ENCODE results near the gene MCF2L.

The MCF2L gene

DNA sequence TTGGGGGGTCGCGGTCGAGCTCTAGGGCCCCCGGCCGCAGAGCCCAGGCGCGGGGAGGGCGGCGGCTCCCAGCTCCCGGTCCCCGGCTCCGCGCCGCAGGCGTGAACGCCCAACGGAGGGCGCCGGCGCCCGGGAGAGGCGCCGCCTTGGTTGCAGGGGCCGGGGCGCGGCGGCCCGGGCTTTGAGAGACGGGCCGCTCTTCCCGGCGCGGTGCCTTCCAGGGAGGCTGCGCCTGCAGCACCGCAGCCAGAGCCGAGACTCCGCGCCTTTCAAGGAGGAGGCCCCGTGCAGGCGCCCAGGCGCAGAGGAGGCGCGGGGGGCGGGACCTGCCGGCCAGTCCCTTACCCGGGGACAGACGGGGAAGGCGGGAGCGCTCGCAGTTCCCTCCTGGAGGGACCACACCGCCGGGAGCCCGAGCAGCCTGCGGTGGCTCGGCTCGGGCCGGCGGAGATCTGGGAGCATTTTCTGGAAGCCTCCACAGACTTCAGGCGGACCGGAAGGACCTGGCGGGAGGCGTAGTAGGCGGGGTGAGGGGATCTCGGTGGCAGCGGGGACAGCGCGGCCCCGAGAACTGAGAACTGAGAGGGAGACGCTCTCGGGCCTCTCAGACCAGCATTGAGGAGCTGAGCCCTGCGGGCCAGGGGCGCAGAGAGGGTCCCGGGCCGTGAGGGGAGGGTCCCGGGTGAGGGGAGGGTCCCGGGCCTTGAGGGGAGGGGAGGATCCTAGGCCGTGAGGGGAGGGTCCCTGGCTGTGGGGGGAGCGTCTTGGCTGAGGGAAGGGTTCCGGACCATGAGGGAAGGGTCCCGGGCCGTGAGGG is 25.5 kb upstream of the MCF2L start:
- DNase-seq, result peak; percentile 10

GRCh38 chr13:112947796-112948195 is 21.2 kb upstream of the MCF2L start:
- DNase-seq, result no peak

GRCh38 chr13:112951674-112952371 is 17.2 kb upstream of the MCF2L start:
- no peak for DNase-seq

DNA sequence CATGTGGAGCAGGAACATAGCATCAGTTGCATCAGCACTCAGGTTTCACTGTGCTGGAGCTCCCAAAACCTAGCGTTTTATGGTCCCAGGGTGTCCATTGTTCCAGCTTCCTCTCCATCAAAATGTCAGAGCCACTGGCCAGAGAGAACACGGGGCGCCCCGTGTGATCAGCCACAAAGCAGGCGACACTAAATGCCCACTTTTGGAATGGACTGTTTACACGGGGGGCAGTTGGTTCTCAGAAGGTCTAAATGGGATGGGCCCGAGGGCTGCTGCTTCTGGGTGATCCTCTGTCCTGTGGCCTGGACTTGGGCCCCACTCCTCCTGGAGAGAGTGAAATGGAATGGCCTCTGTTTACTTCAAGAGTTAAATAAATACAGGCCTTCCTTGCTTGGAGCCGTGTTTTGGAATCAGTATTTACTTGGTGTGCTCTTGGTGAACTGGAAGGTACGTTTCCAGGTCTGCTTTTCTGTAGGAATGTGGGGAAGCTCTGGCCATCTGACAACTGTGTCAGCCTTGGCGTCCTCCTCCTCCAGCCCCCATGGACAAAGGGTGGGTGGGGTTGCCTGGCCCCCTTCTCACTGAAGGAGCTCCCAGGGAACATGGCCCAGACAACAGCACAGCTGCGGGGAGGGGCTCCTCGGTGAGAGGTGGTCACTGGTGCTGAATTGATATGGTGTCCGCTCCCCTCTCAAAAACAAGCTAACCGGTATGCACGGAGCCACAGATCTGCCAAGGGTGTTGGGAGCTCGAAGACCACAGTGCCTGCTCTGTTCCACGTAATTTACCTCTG is 16.1 kb upstream of the MCF2L start:
- no peak for DNase-seq

- DNase-seq, result no peak
These were observed 15.2 kb upstream of the MCF2L start for GRCh38 chr13:112953591-112954487.

DNA sequence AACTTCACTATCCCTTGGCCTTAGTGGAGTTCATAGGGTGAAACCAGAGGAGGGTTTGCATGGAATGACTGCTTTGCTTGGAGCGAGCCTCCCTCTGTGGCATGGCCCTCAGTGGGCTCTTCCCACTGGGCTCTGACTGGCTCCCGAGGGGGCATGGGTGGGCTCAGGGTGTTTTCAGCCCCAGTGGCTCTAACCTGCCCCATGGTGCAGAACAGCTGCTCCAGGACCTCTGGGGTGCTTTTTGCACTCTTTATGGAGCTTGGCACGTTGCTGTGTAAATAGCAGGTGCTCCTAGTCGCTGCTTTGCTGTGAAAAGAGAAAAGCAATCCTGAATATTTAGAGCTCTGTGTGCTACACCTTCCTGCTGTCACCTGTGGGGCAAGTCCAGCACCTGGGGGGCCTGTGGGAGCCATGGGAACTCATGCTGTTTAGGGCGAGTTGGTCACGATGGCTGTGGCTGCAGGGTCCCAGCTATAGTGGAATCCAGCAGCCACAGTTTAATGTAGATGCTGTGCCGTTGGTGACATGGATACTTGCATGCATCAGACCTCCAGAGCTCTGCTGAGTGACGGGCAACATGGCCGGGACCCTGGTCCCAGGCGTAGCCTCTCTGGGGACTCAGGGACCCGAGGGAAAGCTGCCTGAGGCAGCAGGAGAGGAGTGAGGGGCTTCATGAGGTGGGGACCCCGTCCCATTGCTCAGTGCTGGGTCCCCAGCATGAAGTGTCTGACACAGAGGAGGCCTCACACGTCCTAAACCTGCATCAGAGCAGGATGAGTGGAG is 14.3 kb upstream of the MCF2L start:
- no peak for DNase-seq

DNA sequence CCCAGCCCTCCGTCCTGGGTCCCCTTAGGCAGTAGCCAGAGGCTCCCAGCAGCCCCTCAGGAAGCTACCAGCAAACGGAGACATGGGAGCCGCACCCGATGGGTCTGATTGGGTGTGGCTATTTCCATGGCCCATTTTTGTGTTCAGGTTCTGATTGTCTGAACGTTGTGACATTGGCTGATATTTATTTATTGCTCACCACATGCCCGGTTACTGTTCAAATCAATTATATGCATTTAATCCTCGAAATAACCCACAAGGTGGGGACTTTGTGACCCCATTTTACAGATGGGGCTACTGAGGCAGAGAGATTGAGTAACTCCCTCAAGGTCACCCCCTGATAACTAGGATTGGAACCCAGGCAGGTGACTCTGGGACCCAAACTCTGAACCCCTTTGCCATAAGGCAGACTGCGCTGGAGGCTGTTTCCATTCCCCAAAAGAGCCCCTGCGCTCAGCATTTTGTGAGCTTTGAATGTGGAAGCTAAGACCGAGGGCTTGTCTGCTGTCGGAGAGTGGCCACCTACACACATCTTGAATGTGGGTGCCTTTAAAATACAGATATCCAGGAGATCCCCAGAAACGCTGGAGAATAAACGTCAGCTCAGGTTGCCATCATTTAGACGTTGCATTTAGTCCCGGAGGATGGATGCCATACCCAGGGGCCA is 13.6 kb upstream of the MCF2L start:
- DNase-seq, result no peak

DNA sequence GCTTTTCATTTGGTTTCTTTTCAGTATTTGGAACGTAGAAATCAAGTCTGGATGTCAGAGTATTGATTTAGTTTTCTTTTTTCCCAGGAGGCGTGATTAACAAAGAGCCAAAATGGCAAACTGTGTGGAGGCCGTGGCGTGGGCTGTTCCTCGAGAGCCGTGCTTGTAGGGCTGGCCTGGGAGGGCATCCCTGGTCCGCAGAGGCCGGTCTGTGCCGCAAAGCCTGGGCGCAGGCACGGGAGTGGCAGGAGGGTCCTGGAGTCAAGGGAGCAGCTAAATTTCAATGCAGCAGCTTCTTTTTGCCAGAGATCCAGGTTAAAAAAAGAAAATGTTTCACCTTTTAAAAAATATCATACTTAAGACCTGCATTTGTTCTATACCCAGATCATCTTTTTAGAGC is 13.1 kb upstream of the MCF2L start:
- DNase-seq, result no peak

DNA sequence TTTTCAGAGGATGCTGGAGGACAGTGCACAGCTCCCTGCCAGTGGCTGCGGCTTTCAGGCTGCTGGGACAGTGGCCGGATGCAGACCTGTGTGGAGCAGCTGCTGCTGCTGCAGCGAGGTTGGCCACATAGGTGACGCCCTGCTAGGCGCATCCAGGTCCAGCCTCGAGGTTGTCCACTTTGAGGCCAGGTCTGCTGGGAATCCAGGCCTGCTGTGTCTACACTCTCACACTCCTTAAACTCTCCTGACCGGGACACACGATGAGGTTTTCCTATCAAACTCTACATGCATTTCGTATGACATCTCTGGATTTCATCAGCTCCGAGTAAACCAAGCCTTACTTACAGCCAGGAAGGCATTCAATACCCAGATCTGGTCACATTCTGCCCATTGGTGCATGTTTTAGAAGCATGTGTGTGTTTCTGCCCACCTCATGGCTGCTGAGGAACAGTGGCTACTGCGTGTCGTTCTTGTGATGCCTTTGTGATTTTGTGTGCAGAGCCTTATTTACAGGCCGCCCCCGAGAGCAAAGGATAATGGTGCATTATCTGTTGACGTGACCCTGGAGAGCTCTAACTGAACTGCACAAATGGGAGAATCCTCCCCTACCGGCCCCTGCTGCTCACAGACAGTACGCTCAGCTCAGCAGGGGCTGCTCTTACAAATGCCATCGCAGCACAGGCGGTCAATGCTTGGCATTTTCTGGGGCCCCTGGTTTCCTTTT is 12.3 kb upstream of the MCF2L start:
- DNase-seq, result no peak

- DNase-seq, result peak; percentile 8
These were observed 11.7 kb upstream of the MCF2L start for GRCh38 chr13:112957295-112957677.

DNA sequence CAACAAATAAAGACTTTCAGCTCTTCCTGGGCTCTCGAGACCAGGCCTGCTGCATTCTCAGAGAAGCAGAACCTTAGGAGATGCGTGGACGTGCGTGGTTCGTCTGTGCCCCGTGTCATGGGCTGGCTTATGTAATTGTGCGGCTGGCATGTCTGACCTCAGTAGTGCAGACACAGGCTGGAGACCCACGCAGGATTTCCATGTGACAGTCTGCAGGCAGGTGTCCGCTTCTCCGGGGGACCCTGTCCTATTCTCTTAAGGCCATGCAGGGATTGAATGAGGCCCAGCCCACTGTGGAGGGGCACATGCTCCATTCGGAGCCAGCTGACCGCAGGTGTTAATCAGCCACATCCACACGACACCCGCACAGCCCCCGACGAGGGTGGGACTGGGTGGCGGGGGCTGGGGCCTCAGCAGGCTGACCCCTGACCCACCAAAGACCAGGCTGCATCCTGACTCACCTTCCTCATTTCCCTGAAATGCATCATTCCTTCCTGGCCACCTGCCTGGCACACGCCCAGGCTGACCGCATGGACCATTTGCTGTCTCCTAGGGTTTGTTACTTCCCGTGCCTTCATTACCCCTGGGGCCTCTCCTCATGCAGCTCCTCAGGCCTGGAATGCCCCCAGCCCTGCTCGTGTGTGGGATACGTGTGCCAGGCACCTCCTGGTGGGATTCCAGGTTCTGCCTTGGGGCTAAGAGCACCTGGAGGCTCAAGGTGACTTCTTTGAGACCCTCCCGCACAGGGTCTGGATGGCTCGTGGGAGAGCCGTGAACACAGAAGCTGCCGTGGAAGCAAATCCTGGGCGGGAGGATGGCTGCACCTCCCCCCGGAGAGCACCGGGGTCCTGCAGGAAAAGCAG is 10.7 kb upstream of the MCF2L start:
- DNase-seq, result no peak

GRCh38 chr13:112959206-112959605 is 9.8 kb upstream of the MCF2L start:
- peak; percentile 53 for DNase-seq

GRCh38 chr13:112959701-112960542 is 9.1 kb upstream of the MCF2L start:
- DNase-seq, result no peak

GRCh38 chr13:112960706-112961105 is 8.3 kb upstream of the MCF2L start:
- no peak for DNase-seq

- DNase-seq, result no peak
These were observed 7.3 kb upstream of the MCF2L start for GRCh38 chr13:112961457-112962369.

DNA sequence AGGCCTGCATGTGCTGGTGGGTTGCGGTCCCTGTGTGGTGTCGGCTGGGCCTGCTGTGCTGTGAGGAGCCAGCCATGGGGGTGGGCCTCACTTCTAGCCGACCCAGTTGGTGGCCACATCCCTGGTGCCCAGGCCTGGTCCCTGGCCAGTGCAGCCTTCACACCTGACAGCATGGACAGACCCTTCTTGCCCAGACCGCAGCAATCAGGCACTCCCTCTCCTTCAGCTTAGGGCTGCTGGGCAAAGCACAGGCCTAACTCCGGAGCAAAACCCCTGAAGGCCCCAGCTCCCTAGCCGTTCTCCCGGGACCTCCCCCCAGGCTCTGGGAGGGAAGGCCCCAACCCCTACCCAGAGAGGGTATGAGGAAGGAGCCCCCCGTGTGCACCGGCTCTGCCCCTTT is 6.6 kb upstream of the MCF2L start:
- no peak for DNase-seq

- DNase-seq, result no peak
These were observed 5.9 kb upstream of the MCF2L start for GRCh38 chr13:112962911-112963625.

Data from midbrain (tissue), 1 donor.